Measurements from ENCODE around the gene AJAP1. TPM values are rescaled to one million over a fixed set of nuclear protein-coding genes. Genes with fewer than 3 reads are reported as not detected.

The AJAP1 gene
- total and polyA plus RNA-seq, 10 of the 15 experiments (the other 5 are each of a cell fraction or from before 2014, with no cell fraction given), result not detected

DNA sequence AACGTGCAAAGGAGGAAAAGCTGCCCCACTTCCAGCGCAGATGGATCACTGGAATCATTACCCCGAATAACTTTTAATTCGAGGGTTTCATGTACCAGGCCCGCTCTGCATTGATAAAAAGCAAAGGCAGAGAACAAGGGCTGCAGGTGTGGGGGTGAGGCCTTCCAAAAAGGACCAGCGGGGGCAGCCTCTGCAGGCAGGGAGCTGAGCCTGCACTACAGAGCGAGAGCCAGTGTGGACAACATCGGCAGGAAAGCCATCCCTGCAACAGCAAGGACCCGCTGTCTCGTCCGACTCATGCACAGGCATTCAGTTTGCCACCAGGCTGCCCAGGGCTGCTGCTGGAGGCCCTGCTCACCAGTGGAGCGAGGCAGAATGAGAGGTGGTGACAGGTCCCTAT, 27.1 kb upstream of the AJAP1 start:
- SMC1A ChIA-PET (ENCODE audit: uncharacterized antibody, unreplicated experiment), result interaction anchor here (0.6 kb wide), 1 partner anchor 1048 kb away, joined by 3 read pairs; no protein-coding TSS in a partner anchor
- intact Hi-C loops (cut with micrococcal nuclease; ENCODE audit: unreplicated experiment), result no loop called here
- H3K9me3 ChIP-seq (replicated peaks; ENCODE audit: control insufficient read depth, insufficient read depth, low read length), result no peaks in the 10 kb centered on the region
- H3K4me3 ChIP-seq, result no peak overlapping the region
- BruUV-seq (replicated peaks), result no TSS peak
- H3K36me3 ChIP-seq (ENCODE audit: control insufficient read depth in 2 of 2, insufficient read depth in 2 of 2, low read length in 1 of 2), result no peaks in the 10 kb centered on the region
- in situ Hi-C loops (cut with MboI), result no loop called here
- POLR2A ChIA-PET, result no interaction called here
- H3K4me1 ChIP-seq (ENCODE audit: control insufficient read depth, insufficient read depth, low read length), result no peaks in the 10 kb centered on the region
- CTCF ChIA-PET, result no interaction called here
- RAD21 ChIA-PET (ENCODE audit: unreplicated experiment), result no interaction called here
- 37% methylated on average over 12 of the region's 12 CpGs for WGBS (ENCODE audit: insufficient coverage, insufficient replicate concordance, low lambda C conversion rate, missing lambda C conversion rate)
- H3K27ac ChIP-seq (ENCODE audit: control insufficient read depth, insufficient read depth), result no peak overlapping the region
- H3K9ac ChIP-seq (ENCODE audit: control insufficient read depth, insufficient read depth, low read length), result no peak overlapping the region
- ATAC-seq, result no peak
- no peaks in the 10 kb centered on the region for H3K27me3 ChIP-seq (replicated peaks in 1 of 2; ENCODE audit: control insufficient read depth in 2 of 2, insufficient read depth in 2 of 2, low read length in 1 of 2)
- DNase-seq (ENCODE audit: low read depth, low spot score), result no peak
- no peak overlapping the region for H3K4me2 ChIP-seq (ENCODE audit: control insufficient read depth, insufficient read depth)
- no peaks in the 10 kb centered on the region for H4K20me1 ChIP-seq (ENCODE audit: control insufficient read depth, insufficient read depth)
- no peaks in the 10 kb centered on the region for H3K79me2 ChIP-seq (ENCODE audit: control insufficient read depth, insufficient read depth, low read length)
- H2AFZ ChIP-seq (ENCODE audit: control insufficient read depth, low read depth, low read length), result no peak overlapping the region
- FAIRE-seq, result no peak
- no peak for TF ChIP-seq POLR2AphosphoS2 (IDR thresholded peaks at IDR 0.05; ENCODE audit: low read depth, low read length)
- no peak for TF ChIP-seq CHD2 (IDR thresholded peaks at IDR 0.05; ENCODE audit: borderline replicate concordance, low read depth, low read length)
- TF ChIP-seq, protein P1, sequence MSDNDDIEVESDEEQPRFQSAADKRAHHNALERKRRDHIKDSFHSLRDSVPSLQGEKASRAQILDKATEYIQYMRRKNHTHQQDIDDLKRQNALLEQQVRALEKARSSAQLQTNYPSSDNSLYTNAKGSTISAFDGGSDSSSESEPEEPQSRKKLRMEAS (IDR thresholded peaks at IDR 0.05; ENCODE audit: low read depth, low read length), result no peak
- no peak for TF ChIP-seq ZNF217 (IDR thresholded peaks at IDR 0.05)
- TF ChIP-seq EED (IDR thresholded peaks at IDR 0.05; ENCODE audit: low read depth), result no peak
- no peak for TF ChIP-seq WRNIP1 (IDR thresholded peaks at IDR 0.05; ENCODE audit: borderline replicate concordance, low read depth, low read length)
- TF ChIP-seq ZNF207 (IDR thresholded peaks at IDR 0.05; ENCODE audit: borderline replicate concordance), result no peak
- no peak for TF ChIP-seq EZH2 (IDR thresholded peaks at IDR 0.05; ENCODE audit: borderline replicate concordance, control insufficient read depth, low read depth, low read length)
- no peak for TF ChIP-seq CHD4 (IDR thresholded peaks at IDR 0.05)
- TF ChIP-seq NFYB (IDR thresholded peaks at IDR 0.05; ENCODE audit: insufficient read depth, low read depth, low read length), result no peak
- TF ChIP-seq TCF7 (IDR thresholded peaks at IDR 0.05; ENCODE audit: borderline replicate concordance), result no peak
- TF ChIP-seq PML (IDR thresholded peaks at IDR 0.05; ENCODE audit: low read length), result no peak
- TF ChIP-seq ESRRA (IDR thresholded peaks at IDR 0.05; ENCODE audit: low read length), result no peak
